ENCODE measurements around the gene TK1. TPM values are rescaled to one million over a fixed set of nuclear protein-coding genes. Genes with fewer than 3 reads are reported as not detected.

The TK1 gene
- total RNA-seq, 1 experiment from 2014 or later = 153 TPM

DNA sequence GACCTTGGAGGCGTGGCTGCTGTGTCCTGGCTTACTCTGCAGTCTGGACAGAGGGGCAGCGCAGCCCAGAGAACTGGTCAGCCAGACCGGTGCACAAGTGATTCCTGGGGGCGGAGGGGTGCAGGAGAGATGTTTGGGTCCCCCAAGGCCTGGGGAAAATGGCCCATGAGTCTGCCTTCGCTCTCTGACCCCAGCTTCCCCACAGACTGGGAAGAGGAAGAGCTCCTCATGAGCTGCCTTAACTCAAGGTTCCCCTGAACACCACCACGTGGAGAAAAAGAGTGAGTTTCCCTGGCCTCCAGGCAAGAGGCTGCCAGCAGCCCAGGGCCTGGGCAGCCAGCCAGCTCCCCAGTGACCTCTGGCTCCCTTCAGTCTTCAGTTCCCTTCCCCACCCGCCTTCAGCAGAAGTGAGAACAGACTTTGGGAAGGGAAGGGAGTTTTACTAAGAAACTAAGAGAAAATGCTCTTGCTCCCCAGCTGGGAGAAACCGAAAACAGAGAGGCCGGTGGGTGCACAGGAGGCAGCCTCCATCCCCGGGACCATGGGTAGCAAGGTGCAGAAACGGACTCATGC lies 42.6 kb downstream of the TK1 start:
- intact Hi-C loops (cut with micrococcal nuclease; ENCODE audit: unreplicated experiment) = no loop called here
- Histone ChIP-seq H3K9me3 (ENCODE audit: control insufficient read depth, insufficient read depth, low read depth, low read length) (no peaks in the 10 kb centered on the region), H3K27ac (ENCODE audit: low read length) (peak overlapping the region; percentile 76), H3K4me1 (ENCODE audit: control insufficient read depth, insufficient read depth, low read length) (peaks cover 39% of the 10 kb centered on the region), H3K36me3 (ENCODE audit: control insufficient read depth, insufficient read depth, low read length) (no peaks in the 10 kb centered on the region), H3K4me3 (ENCODE audit: low read depth in 2 of 2, low read length in 2 of 2) (no peak overlapping the region), H3K27me3 (ENCODE audit: control insufficient read depth, insufficient read depth, low read length) (no peaks in the 10 kb centered on the region)
- in situ Hi-C loops (cut with HindIII; ENCODE audit: low pct_unique_long_range_greater_than_20kb, low sequenced_read_pairs) = no loop called here
- ChIA-PET CTCF (no interaction called here), POLR2A (interaction anchor here (0.5 to 1.1 kb wide), 3 partner anchors 20 to 1019 kb away, joined by 3 to 8 read pairs (median 3); no protein-coding TSS in a partner anchor)
- DNase-seq (ENCODE audit: low read depth, low spot score) (no peak), ATAC-seq (peak; percentile 12; the same call in 1 of the 2 replicates)
- peak; percentile 33; the same call in 1 of the 2 replicates for TF ChIP-seq POLR2AphosphoS5 (IDR thresholded peaks at IDR 0.05; ENCODE audit: low read depth, low read length)
- TF ChIP-seq, protein P1, sequence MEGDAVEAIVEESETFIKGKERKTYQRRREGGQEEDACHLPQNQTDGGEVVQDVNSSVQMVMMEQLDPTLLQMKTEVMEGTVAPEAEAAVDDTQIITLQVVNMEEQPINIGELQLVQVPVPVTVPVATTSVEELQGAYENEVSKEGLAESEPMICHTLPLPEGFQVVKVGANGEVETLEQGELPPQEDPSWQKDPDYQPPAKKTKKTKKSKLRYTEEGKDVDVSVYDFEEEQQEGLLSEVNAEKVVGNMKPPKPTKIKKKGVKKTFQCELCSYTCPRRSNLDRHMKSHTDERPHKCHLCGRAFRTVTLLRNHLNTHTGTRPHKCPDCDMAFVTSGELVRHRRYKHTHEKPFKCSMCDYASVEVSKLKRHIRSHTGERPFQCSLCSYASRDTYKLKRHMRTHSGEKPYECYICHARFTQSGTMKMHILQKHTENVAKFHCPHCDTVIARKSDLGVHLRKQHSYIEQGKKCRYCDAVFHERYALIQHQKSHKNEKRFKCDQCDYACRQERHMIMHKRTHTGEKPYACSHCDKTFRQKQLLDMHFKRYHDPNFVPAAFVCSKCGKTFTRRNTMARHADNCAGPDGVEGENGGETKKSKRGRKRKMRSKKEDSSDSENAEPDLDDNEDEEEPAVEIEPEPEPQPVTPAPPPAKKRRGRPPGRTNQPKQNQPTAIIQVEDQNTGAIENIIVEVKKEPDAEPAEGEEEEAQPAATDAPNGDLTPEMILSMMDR (IDR thresholded peaks at IDR 0.05) = no peak
- BruUV-seq (replicated peaks) = no TSS peak

- Histone ChIP-seq H3K4me1 (ENCODE audit: control insufficient read depth, insufficient read depth, low read length) (peaks cover 39% of the 10 kb centered on the region), H3K36me3 (ENCODE audit: control insufficient read depth, insufficient read depth, low read length) (no peaks in the 10 kb centered on the region), H3K27me3 (ENCODE audit: control insufficient read depth, insufficient read depth, low read length) (no peaks in the 10 kb centered on the region), H3K4me3 (ENCODE audit: low read depth in 2 of 2, low read length in 2 of 2) (no peak overlapping the region), H3K9me3 (ENCODE audit: control insufficient read depth, insufficient read depth, low read depth, low read length) (no peaks in the 10 kb centered on the region), H3K27ac (ENCODE audit: low read length) (peak overlapping the region; percentile 76)
- DNase-seq (ENCODE audit: low read depth, low spot score) (no peak), ATAC-seq (no peak)
- ChIA-PET POLR2A (interaction anchor here (0.5 to 1.2 kb wide), 3 partner anchors 21 to 139 kb away, joined by 3 read pairs; no protein-coding TSS in a partner anchor), CTCF (interaction anchor here (1.2 kb wide), 1 partner anchor 59 kb away, joined by 3 read pairs; no protein-coding TSS in a partner anchor)
- BruUV-seq (replicated peaks) = no TSS peak
- intact Hi-C loops (cut with micrococcal nuclease; ENCODE audit: unreplicated experiment) (no loop called here), in situ Hi-C loops (cut with HindIII; ENCODE audit: low pct_unique_long_range_greater_than_20kb, low sequenced_read_pairs) (no loop called here)
- TF ChIP-seq POLR2AphosphoS5 (IDR thresholded peaks at IDR 0.05; ENCODE audit: low read depth, low read length) = no peak
Observed at GRCh38 chr17:78143214-78144146, 43.4 kb downstream of the TK1 start.

DNA sequence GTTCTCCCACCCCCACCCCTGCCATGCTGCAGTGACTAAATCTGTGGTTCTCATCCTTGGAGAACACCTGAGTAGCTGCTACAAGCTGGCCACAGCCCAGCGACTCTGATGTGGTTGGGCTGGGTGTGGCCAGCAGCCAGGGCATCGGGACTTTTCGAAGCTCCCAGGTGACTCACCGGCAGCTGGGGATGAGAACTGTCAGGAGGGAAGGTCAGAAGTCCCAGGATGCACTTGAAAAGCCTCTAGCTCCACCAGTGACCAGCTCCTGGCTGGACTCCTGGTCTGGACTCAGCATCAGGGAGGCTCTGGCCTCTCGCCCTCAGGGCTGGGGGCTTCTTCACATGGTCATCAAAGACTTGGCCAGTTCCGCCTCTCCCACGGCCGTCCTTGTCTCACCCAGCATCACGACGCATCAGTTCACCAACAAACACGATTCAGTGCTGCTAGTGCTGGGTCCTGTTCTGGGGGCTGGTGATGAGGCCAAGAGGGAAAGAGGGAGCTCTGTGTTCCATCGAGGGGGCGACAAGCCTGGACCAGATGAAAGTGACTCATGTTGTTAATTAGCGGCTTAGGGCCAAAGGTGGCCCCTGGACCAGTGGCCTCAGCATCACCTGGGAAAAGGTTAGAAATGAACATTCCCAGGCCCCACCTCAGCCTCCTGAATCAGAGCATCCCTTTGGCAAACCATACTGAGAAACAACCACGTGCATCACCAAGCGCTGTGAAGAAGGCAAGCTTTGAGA lies 44.6 kb downstream of the TK1 start:
- intact Hi-C loops (cut with micrococcal nuclease; ENCODE audit: unreplicated experiment) = no loop called here
- H3K36me3 ChIP-seq (ENCODE audit: control insufficient read depth, insufficient read depth, low read length) = no peaks in the 10 kb centered on the region
- BruUV-seq (replicated peaks) = no TSS peak
- no peak for DNase-seq (ENCODE audit: low read depth, low spot score)
- ChIA-PET CTCF (interaction anchor here (1.2 kb wide), 1 partner anchor 57 kb away, joined by 3 read pairs; no protein-coding TSS in a partner anchor), POLR2A (interaction anchor here (1.2 kb wide), 1 partner anchor 27 kb away, joined by 3 read pairs; no protein-coding TSS in a partner anchor)
- TF ChIP-seq, protein P2, sequence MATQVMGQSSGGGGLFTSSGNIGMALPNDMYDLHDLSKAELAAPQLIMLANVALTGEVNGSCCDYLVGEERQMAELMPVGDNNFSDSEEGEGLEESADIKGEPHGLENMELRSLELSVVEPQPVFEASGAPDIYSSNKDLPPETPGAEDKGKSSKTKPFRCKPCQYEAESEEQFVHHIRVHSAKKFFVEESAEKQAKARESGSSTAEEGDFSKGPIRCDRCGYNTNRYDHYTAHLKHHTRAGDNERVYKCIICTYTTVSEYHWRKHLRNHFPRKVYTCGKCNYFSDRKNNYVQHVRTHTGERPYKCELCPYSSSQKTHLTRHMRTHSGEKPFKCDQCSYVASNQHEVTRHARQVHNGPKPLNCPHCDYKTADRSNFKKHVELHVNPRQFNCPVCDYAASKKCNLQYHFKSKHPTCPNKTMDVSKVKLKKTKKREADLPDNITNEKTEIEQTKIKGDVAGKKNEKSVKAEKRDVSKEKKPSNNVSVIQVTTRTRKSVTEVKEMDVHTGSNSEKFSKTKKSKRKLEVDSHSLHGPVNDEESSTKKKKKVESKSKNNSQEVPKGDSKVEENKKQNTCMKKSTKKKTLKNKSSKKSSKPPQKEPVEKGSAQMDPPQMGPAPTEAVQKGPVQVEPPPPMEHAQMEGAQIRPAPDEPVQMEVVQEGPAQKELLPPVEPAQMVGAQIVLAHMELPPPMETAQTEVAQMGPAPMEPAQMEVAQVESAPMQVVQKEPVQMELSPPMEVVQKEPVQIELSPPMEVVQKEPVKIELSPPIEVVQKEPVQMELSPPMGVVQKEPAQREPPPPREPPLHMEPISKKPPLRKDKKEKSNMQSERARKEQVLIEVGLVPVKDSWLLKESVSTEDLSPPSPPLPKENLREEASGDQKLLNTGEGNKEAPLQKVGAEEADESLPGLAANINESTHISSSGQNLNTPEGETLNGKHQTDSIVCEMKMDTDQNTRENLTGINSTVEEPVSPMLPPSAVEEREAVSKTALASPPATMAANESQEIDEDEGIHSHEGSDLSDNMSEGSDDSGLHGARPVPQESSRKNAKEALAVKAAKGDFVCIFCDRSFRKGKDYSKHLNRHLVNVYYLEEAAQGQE (IDR thresholded peaks at IDR 0.05; ENCODE audit: insufficient read depth in 1 of 2, low read depth in 2 of 2, low read length in 1 of 2) = no peak
- TF ChIP-seq TCF7L2 (IDR thresholded peaks at IDR 0.05; ENCODE audit: low read depth, low read length) = peak; percentile 83
- 0 out of 4 replicates have a peak overlapping the region, but pooled peaks of 1 of the 2 experiments have one; percentile 20 for H3K4me3 ChIP-seq (ENCODE audit: low read depth in 2 of 2, low read length in 2 of 2)
- peaks cover 39% of the 10 kb centered on the region for H3K4me1 ChIP-seq (ENCODE audit: control insufficient read depth, insufficient read depth, low read length)
- ATAC-seq = peak; percentile 2; the same call in 1 of the 2 replicates
- no peaks in the 10 kb centered on the region for H3K9me3 ChIP-seq (ENCODE audit: control insufficient read depth, insufficient read depth, low read depth, low read length)
- in situ Hi-C loops (cut with HindIII; ENCODE audit: low pct_unique_long_range_greater_than_20kb, low sequenced_read_pairs) = no loop called here
- peak overlapping the region; percentile 49 for H3K27ac ChIP-seq (ENCODE audit: low read length)
- H3K27me3 ChIP-seq (ENCODE audit: control insufficient read depth, insufficient read depth, low read length) = no peaks in the 10 kb centered on the region
